ENCODE data around the gene POLK. TPM values are rescaled to one million over a fixed set of nuclear protein-coding genes. Genes with fewer than 3 reads are reported as not detected.

The POLK gene
- total RNA-seq, 5 donors from 2014 or later (not counting 1 experiment from before 2014, with no cell fraction given): 21.8 to 26.2 (median 25.0) TPM

DNA sequence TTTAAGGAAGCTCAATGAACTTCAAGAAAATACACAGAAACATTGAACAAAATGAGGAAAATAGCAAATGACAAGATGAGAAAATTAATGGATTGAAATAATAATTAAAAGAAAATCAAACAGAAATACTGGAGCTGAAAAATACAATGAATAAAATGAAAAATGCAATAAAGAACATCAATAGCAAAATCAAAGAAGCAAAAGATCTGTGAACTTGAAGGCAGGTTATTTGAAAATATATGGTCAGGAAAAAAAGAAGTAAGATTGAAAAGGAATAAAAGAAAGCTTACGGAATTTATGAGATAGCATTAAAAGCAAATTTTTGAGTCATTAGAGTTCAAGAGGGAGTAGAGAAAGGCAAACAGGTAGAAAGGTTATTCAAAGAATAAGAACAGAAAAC lies 42.7 kb upstream of the POLK start:
- Histone ChIP-seq H3K27ac (ENCODE audit: low read length) (no peak overlapping the region), H3K9me3 (peaks cover 10% of the 10 kb centered on the region), H3K36me3 (ENCODE audit: control insufficient read depth in 2 of 2, extremely low read depth in 1 of 2, insufficient read depth in 1 of 2, low read length in 1 of 2) (no peaks in the 10 kb centered on the region), H3K27me3 (replicated peaks in 1 of 2; ENCODE audit: control insufficient read depth in 2 of 2, extremely low read depth in 1 of 2, insufficient read depth in 2 of 2, low read length in 1 of 2) (no peaks in the 10 kb centered on the region), H3K4me1 (ENCODE audit: control insufficient read depth in 1 of 2, extremely low read depth in 1 of 2, insufficient read depth in 2 of 2, low read length in 2 of 2) (peaks cover 2 to 11% of the 10 kb centered on the region in 2 experiments), H3K4me3 (ENCODE audit: control insufficient read depth in 1 of 2, extremely low read depth in 1 of 2, low read length in 1 of 2) (no peak overlapping the region)
- ChIA-PET CTCF (no interaction called here), POLR2A (interaction anchor here in 1 of 2 donors (0.7 kb wide), 1 partner anchor 1908 kb away, joined by 3 read pairs; no protein-coding TSS in a partner anchor)
- Mint-ChIP-seq H3K27me3 (no peaks in the 10 kb centered on the region), H3K36me3 (peaks cover 64% of the 10 kb centered on the region), H3K27ac (no peak overlapping the region), H3K9me3 (peaks cover 21 to 38% (median 22%) of the 10 kb centered on the region in 3 donors), H3K4me1 (peaks cover 29 to 40% (median 37%) of the 10 kb centered on the region in 3 donors), H3K4me3 (no peak overlapping the region)
- WGBS (ENCODE audit: insufficient coverage): 100% methylated on average over 1 of the region's 1 CpG
- DNase-seq: no peak
- ATAC-seq (replicated peaks in 1 of 4): no peak

DNA sequence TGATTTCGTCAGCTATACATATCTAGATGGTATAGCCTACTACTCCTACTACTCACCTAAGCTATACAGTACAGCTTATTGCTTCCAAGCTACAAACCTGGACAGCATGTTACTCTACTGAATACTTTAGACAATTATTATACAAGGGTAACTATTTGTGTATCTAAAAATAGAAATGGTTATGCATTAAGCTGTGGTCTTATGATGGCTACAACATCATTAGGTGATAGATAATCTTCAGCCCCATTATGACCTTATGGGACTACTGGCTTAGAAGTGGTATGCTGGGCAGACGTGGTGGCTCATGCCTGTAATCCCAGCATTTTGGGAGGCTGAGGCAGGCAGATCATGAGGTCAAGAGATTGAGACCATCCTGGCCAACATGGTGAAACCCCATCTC lies 40.5 kb upstream of the POLK start:
- H3K36me3 ChIP-seq (ENCODE audit: control insufficient read depth in 2 of 2, extremely low read depth in 1 of 2, insufficient read depth in 1 of 2, low read length in 1 of 2): no peaks in the 10 kb centered on the region
- ChIA-PET CTCF (no interaction called here), POLR2A (interaction anchor here in 1 of 2 donors (0.6 kb wide), 1 partner anchor 666 kb away, joined by 4 read pairs; no protein-coding TSS in a partner anchor)
- no peak overlapping the region for H3K4me3 ChIP-seq (ENCODE audit: control insufficient read depth in 1 of 2, extremely low read depth in 1 of 2, low read length in 1 of 2)
- H3K9me3 ChIP-seq: peaks cover 10% of the 10 kb centered on the region
- H3K27me3 ChIP-seq (replicated peaks in 1 of 2; ENCODE audit: control insufficient read depth in 2 of 2, extremely low read depth in 1 of 2, insufficient read depth in 2 of 2, low read length in 1 of 2): no peaks in the 10 kb centered on the region
- Mint-ChIP-seq H3K4me3 (no peak overlapping the region), H3K4me1 (peaks cover 16 to 30% (median 20%) of the 10 kb centered on the region in 3 donors), H3K9me3 (peaks cover 21 to 38% (median 22%) of the 10 kb centered on the region in 3 donors), H3K27me3 (no peaks in the 10 kb centered on the region), H3K36me3 (peaks cover 67% of the 10 kb centered on the region), H3K27ac (no peak overlapping the region)
- H3K4me1 ChIP-seq (ENCODE audit: control insufficient read depth in 1 of 2, extremely low read depth in 1 of 2, insufficient read depth in 2 of 2, low read length in 2 of 2): peaks cover 0 to 4% of the 10 kb centered on the region in 2 experiments
- H3K27ac ChIP-seq (ENCODE audit: low read length): no peak overlapping the region
- DNase-seq (no peak), ATAC-seq (replicated peaks in 1 of 4) (no peak)
- WGBS (ENCODE audit: insufficient coverage): 100% methylated on average over 1 of the region's 2 CpGs

- Histone ChIP-seq H3K27ac (ENCODE audit: low read length) (no peak overlapping the region), H3K4me1 (ENCODE audit: control insufficient read depth in 1 of 2, extremely low read depth in 1 of 2, insufficient read depth in 2 of 2, low read length in 2 of 2) (no peaks in the 10 kb centered on the region), H3K36me3 (ENCODE audit: control insufficient read depth in 2 of 2, extremely low read depth in 1 of 2, insufficient read depth in 1 of 2, low read length in 1 of 2) (no peaks in the 10 kb centered on the region), H3K27me3 (replicated peaks in 1 of 2; ENCODE audit: control insufficient read depth in 2 of 2, extremely low read depth in 1 of 2, insufficient read depth in 2 of 2, low read length in 1 of 2) (no peaks in the 10 kb centered on the region), H3K9me3 (peaks cover 10% of the 10 kb centered on the region), H3K4me3 (ENCODE audit: control insufficient read depth in 1 of 2, extremely low read depth in 1 of 2, low read length in 1 of 2) (no peak overlapping the region)
- ChIA-PET POLR2A (no interaction called here), CTCF (no interaction called here)
- ATAC-seq (replicated peaks in 1 of 4) (no peak), DNase-seq (no peak)
- no peak overlapping the region for H3K27ac Mint-ChIP-seq
- H3K36me3 Mint-ChIP-seq: peaks cover 64% of the 10 kb centered on the region
- H3K9me3 Mint-ChIP-seq: peaks cover 21 to 36% (median 22%) of the 10 kb centered on the region in 3 donors
- H3K27me3 Mint-ChIP-seq: no peaks in the 10 kb centered on the region
- no peak overlapping the region for H3K4me3 Mint-ChIP-seq
- peaks cover 18 to 31% (median 24%) of the 10 kb centered on the region in 3 donors for H3K4me1 Mint-ChIP-seq
- WGBS (ENCODE audit: insufficient coverage): no CpG with 5 or more reads among the region's 1 CpG
These were observed 38.7 kb upstream of the POLK start for GRCh38 chr5:75472973-75473372.

GRCh38 chr5:75473463-75473862 lies 38.2 kb upstream of the POLK start:
- CTCF ChIA-PET: no interaction called here
- Mint-ChIP-seq H3K27me3 (no peaks in the 10 kb centered on the region), H3K4me3 (no peak overlapping the region), H3K36me3 (peaks cover 62% of the 10 kb centered on the region), H3K9me3 (peaks cover 20 to 32% (median 22%) of the 10 kb centered on the region in 3 donors), H3K4me1 (peaks cover 20 to 34% (median 29%) of the 10 kb centered on the region in 3 donors), H3K27ac (no peak overlapping the region)
- Histone ChIP-seq H3K9me3 (peaks cover 10% of the 10 kb centered on the region), H3K4me1 (ENCODE audit: control insufficient read depth in 1 of 2, extremely low read depth in 1 of 2, insufficient read depth in 2 of 2, low read length in 2 of 2) (peaks cover 0 to under 1% of the 10 kb centered on the region in 2 experiments), H3K27ac (ENCODE audit: low read length) (no peak overlapping the region), H3K4me3 (ENCODE audit: control insufficient read depth in 1 of 2, extremely low read depth in 1 of 2, low read length in 1 of 2) (no peak overlapping the region), H3K36me3 (ENCODE audit: control insufficient read depth in 2 of 2, extremely low read depth in 1 of 2, insufficient read depth in 1 of 2, low read length in 1 of 2) (no peaks in the 10 kb centered on the region), H3K27me3 (replicated peaks in 1 of 2; ENCODE audit: control insufficient read depth in 2 of 2, extremely low read depth in 1 of 2, insufficient read depth in 2 of 2, low read length in 1 of 2) (no peaks in the 10 kb centered on the region)
- ATAC-seq (replicated peaks in 1 of 4): no peak
- no peak for DNase-seq
- WGBS (ENCODE audit: insufficient coverage): no CpG with 5 or more reads among the region's 2 CpGs
- POLR2A ChIA-PET: no interaction called here

- no peaks in the 10 kb centered on the region for H3K27me3 Mint-ChIP-seq
- Histone ChIP-seq H3K4me1 (ENCODE audit: control insufficient read depth in 1 of 2, extremely low read depth in 1 of 2, insufficient read depth in 2 of 2, low read length in 2 of 2) (peaks cover 0 to 2% of the 10 kb centered on the region in 2 experiments), H3K27ac (ENCODE audit: low read length) (no peak overlapping the region), H3K4me3 (ENCODE audit: control insufficient read depth in 1 of 2, extremely low read depth in 1 of 2, low read length in 1 of 2) (no peak overlapping the region), H3K9me3 (no peaks in the 10 kb centered on the region), H3K36me3 (ENCODE audit: control insufficient read depth in 2 of 2, extremely low read depth in 1 of 2, insufficient read depth in 1 of 2, low read length in 1 of 2) (no peaks in the 10 kb centered on the region), H3K27me3 (replicated peaks in 1 of 2; ENCODE audit: control insufficient read depth in 2 of 2, extremely low read depth in 1 of 2, insufficient read depth in 2 of 2, low read length in 1 of 2) (no peaks in the 10 kb centered on the region)
- no peak for DNase-seq
- H3K9me3 Mint-ChIP-seq: peaks cover 6 to 17% (median 14%) of the 10 kb centered on the region in 3 donors
- no peak overlapping the region for H3K27ac Mint-ChIP-seq
- 100% methylated on average over 1 of the region's 4 CpGs for WGBS (ENCODE audit: insufficient coverage)
- CTCF ChIA-PET: no interaction called here
- H3K4me3 Mint-ChIP-seq: no peak overlapping the region
- peaks cover 29 to 47% (median 40%) of the 10 kb centered on the region in 3 donors for H3K4me1 Mint-ChIP-seq
- ATAC-seq (replicated peaks in 1 of 4): no peak
- peaks cover 57% of the 10 kb centered on the region for H3K36me3 Mint-ChIP-seq
- POLR2A ChIA-PET: no interaction called here
These were observed 36.3 kb upstream of the POLK start for GRCh38 chr5:75475364-75475763.

GRCh38 chr5:75481024-75481423 lies 30.7 kb upstream of the POLK start:
- H3K27ac ChIP-seq (ENCODE audit: low read length): no peak overlapping the region
- peaks cover 64% of the 10 kb centered on the region for H3K36me3 Mint-ChIP-seq
- CTCF ChIA-PET: no interaction called here
- H3K9me3 ChIP-seq: peaks cover under 1% of the 10 kb centered on the region
- POLR2A ChIA-PET: no interaction called here
- peaks cover 14 to 28% (median 20%) of the 10 kb centered on the region in 3 donors for H3K9me3 Mint-ChIP-seq
- DNase-seq (no peak), ATAC-seq (replicated peaks in 1 of 4) (no peak)
- no peaks in the 10 kb centered on the region for H3K27me3 Mint-ChIP-seq
- H3K27me3 ChIP-seq (replicated peaks in 1 of 2; ENCODE audit: control insufficient read depth in 2 of 2, extremely low read depth in 1 of 2, insufficient read depth in 2 of 2, low read length in 1 of 2): no peaks in the 10 kb centered on the region
- H3K36me3 ChIP-seq (ENCODE audit: control insufficient read depth in 2 of 2, extremely low read depth in 1 of 2, insufficient read depth in 1 of 2, low read length in 1 of 2): no peaks in the 10 kb centered on the region
- no peak overlapping the region for H3K4me3 Mint-ChIP-seq
- H3K4me1 Mint-ChIP-seq: peaks cover 55 to 65% (median 63%) of the 10 kb centered on the region in 3 donors
- peaks cover 0 to 2% of the 10 kb centered on the region in 2 experiments for H3K4me1 ChIP-seq (ENCODE audit: control insufficient read depth in 1 of 2, extremely low read depth in 1 of 2, insufficient read depth in 2 of 2, low read length in 2 of 2)
- H3K27ac Mint-ChIP-seq: no peak overlapping the region
- H3K4me3 ChIP-seq (ENCODE audit: control insufficient read depth in 1 of 2, extremely low read depth in 1 of 2, low read length in 1 of 2): no peak overlapping the region
- WGBS (ENCODE audit: insufficient coverage): 100% methylated on average over 3 of the region's 4 CpGs
